HG03520 (cell line): ENCODE results near the gene DTYMK.

Experiments
- ATAC-seq: cut with Tn5 transposase; IDR thresholded peaks from one replicate; pipeline ENCODE4 v1.9.1; 2021; ENCODE audit warnings: mild to moderate bottlenecking, moderate library complexity; ENCODE audit not compliant: unreplicated experiment

DTYMK gene

DNA sequence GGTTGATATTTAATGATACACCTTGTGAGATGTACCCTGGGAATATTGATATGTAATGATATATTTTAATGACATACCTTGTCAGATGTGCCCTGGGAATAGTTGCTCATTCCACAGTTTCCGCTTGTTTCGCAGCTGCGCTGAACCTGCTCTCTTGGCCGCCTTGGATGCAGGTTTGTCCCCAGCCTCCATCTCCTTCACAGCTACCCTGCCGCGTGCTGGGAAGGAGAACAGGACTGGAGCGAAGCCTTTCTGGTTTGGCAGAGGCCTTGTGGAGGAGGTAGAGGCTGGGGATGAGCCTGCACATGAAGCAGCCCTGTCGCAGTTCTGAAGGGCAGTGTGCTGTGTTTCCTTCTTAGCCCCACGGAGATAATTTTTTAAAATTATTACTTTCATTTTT lies 34.5 kb downstream of the DTYMK start:
- no peak for ATAC-seq

- no peak for ATAC-seq
Observed at GRCh38 chr2:241649927-241650326, 36.7 kb downstream of the DTYMK start.

- ATAC-seq = no peak
Observed at GRCh38 chr2:241649404-241649803, 37.2 kb downstream of the DTYMK start.

DNA sequence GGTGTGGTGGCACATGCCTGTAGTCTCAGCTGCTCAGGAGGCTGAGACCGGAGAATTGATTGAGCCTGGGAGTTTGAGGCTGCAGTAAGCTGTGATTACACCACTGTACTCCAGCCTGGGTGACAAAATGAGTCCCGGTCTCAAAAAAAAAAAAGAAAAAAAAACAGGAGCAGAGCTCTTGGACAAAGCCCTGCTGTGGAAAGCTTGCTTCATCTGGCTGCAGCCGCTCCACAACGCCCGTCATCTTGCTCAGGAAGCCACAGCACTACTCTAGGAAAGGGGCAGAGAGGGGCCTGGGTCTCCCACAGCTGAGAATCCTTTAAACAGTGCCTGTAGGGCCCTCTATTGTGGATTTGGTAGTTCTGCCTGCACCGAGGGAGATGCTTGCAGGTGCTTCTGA lies 38.2 kb downstream of the DTYMK start:
- no peak for ATAC-seq

DNA sequence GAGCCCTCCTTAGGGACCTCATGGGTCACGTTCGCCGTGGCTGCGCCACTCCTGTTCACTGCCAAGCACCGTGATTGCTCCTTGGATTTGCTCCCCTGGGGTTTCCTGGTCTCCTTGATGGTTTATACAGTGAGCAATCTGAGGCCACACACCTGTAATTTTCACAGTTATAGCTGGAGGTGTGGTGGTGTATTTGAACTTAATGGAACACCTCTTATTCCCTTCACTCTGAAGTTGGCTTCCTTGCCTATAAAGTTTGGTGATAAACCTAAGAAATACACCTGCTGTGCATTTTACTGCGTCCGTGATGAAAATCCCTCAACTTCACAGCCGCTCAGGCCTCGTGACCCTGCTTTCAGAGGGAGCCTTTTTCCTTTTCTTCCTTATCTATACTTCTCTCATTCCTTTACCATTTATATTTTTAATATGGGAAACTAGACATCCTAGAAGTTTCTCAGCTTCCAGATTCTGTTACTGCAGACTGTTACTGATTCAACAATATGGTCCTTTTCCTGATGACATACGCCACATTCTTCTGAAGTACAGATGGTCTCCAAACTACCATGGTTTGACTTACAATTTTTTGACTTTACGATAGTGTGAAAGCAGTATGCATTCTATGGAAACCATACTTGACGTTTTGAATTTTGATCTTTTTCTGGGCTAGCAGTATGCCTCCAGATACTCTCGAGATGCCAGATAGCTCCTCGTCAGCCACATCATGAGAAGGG lies 40.5 kb downstream of the DTYMK start:
- ATAC-seq = no peak

DNA sequence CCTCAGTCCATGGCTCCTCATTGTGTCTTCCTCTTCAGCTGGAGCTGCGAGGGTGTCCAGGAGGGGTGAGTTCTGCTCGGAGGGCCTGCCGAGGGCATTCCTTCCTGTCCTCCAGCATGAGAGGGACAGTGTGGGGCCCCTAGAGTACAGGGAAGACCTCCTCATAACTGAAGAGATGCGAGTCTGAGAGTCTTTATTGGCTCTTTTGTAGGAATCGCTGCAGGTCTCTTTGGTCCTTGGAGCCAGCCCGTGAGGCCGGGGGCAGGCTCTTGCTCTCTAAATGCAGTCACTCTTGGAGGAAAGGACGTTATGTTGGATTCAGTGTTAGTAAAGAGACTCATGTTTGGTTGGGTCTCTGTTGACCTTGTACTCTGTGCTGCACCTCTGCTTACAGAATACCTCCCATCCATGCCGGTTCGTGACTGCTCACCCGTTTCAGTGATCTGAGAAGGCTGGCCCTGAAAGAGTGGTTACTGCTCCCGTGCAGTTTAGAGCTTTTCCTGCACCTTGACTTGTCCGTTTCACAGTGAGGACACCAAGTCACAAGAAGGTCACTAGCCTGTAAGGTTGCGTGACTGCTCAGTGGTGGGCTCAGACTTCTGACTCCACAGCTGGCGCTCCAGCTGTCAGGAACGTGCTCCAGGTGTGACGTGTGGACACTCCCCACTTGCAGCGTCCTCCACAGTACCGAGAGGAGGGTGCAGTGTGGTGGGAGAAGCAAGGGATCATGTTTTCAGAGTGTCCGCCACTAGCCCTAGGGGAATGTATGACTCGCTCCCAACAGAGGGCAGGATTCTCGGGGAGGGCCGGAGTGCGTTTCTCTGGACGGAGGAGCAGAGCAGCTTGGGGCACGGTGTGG lies 41.3 kb downstream of the DTYMK start:
- ATAC-seq = no peak

- ATAC-seq = no peak
Observed at GRCh38 chr2:241641631-241642030, 45.0 kb downstream of the DTYMK start.

DNA sequence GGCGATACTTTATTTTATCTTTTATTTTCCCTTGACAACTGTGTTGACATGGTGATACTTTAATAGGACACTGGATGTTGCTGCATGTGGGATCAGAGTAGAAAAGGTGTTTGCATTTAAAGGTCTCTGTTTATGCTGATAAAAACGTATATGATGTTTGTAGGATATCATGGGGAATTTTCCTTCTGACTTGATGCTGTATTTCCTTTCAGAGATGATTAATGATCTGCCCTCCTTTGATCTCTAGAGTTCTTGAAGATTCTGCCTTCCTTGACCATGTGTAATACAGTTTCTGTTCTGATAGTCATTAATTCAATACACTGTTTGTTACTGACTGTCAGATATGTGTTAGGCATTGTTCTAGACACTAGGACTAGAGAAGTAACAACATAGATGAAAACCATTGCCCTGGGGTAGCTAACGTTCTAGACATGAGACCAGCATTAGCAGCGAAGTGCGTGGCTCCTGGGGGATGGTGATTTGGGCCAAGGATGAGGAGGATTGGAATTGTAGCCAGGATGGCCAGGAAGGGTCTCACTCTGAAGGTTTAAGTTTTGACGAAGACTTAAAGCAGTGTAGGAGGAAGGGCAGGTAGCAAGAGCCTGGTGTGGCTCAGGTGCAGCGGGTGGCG lies 46.3 kb downstream of the DTYMK start:
- ATAC-seq = no peak

- ATAC-seq = no peak
Observed at GRCh38 chr2:241639385-241639784, 47.2 kb downstream of the DTYMK start.

DNA sequence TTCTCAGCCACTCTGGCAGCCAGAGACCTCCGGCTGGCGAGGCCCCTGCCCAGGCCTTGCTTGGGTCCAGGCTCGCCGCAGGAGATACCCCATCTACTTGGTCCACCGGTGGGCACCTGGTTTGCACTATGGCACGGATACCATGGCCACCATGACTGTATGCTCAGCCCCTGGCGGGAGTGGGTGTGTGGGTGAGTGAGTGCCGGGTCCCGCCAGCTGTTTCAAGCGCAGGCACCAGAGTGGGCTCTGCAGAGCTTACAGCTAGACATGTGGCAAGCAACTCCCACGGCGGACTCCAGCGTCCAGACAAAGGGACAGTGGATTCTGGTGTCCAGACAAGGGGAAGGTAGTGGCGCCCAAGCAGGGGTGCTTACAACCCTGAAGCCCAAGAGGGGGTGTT lies 47.7 kb downstream of the DTYMK start:
- no peak for ATAC-seq

DNA sequence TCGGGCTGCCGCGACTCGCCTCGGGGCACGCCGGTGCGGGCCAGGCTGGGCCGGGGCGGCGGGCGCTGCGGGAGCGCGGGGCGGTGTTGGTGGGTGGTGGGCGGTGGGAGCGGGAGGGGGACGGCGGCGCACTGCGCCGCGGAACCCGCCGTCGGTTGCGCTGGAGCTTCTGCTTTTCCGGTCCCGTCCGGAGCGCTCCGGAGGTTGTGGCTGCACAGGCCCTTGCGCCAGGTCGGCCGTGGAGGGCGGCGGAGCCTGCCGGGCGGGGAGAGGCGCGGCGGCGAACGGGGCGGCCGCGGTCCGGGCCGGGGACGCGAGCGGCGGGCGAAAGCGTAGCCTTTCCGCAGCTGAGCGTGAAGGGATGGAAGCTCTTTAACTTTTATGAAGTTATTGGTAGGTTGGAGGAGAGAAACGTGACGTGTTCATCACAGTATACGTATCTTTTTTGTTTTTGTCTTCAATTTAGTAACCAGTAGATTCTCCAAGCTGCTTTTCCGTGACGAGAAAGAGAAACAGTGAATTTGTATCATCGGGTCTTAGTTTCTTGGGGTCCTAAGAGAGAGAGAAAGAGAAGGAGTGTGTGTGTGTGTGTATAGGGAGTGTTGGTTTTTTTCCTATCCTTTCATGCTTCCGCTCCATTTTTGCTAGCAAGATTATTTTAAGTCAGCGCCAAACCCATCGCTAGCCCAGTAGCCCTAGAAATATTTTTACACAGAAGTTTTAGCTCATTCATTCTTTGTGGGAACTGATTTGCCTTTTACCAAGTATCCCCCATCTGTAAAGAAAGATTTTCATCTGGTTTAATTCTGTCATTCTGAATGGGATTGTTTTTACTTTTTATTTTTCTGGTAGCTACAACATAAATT lies 48.6 kb downstream of the DTYMK start:
- peak; percentile 8 for ATAC-seq

GRCh38 chr2:241637018-241637794 lies 49.4 kb downstream of the DTYMK start, which contains the start of the genes ATG4B and THAP4:
TSS of gene ATG4B (plus strand) at chr2:241637693. CDS start at chr2:241637715, 22 bp downstream.
TSS of gene THAP4 (minus strand) at chr2:241637158. CDS start at chr2:241637017, 141 bp downstream.
- ATAC-seq = peak; percentile 57

DNA sequence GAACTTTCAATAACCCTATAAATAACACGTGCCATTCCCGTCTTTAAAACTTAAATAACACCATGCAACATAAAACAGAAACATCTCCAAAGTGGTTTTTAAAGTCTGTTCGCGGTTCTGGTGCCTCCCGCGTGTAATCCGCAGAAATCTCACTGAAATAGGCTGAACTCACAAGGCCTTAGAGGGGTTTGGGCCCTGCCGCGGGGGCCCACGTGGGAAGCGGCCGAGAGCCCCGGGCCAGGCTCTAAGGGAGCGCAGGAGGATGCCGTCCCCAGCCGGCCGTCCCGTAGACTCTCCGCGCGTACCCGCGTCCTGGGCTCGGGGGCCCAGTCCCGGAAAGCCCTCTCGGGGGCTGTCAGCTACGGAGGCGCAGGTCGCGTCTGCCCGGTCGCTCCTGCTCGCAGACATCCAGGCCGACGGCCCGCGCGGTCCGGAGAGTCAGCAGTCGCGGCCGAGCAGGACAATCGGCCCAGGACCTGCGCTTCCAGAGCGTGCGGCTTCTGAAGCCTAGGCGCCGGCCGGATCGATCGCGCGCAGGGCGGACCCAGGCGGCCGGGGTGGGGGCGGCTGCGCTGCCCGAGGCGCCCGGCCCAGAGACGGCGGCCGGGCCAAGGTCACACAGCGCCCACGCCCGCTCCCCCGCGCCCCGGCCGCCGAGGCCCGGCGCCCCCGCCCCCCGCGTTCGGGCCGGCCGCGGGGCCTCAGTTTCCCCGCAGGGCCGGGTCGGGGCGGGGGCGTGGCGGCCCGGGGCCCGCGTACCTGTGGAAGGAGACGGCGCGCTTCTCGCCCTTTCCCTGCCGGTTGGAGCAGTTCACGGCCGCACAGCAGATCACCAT lies 50.2 kb downstream of the DTYMK start:
- peak; percentile 31 for ATAC-seq

DNA sequence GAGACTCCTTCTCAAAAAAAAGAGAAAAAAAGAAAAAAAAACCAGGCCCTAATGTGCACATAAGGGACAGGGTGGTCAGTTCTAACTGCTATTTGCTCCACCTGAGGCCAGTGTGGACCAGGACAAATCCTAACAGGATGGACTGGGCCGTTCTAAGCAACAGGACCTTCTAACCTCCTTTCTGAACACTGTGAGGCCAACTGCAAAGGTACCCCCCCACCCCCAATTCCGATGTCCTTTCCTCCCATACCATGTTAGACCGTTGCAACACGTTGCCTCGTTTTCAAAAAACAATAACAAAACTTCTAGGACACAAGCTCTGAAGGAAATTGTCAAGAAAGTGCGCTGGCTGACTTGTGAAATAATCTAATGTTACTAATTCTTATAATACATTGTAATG lies 50.9 kb downstream of the DTYMK start:
- no peak for ATAC-seq

GRCh38 chr2:241633561-241633960 lies 53.1 kb downstream of the DTYMK start:
- ATAC-seq = no peak

- no peak for ATAC-seq
Observed at GRCh38 chr2:241632478-241633325, 53.9 kb downstream of the DTYMK start.

- ATAC-seq = no peak
Observed at GRCh38 chr2:241629762-241630435, 56.7 kb downstream of the DTYMK start.
